HepG2 (cell line): ENCODE measurements around the gene DOCK4. TPM values are rescaled to one million over a fixed set of nuclear protein-coding genes. Genes with fewer than 3 reads are reported as not detected.

Source experiments
- ATAC-seq: fragments of 200-7000 bp; cut with Tn5 transposase; 3 replicates; pipeline ENCODE4 v1.9.1; 2020; ENCODE audit warnings: mild to moderate bottlenecking, moderate library complexity
- BruUV-seq: library from RNA; stranded (reverse); fragments of 400-500 nt; replicated peaks from 2 replicates; lab custom pipeline; 2021; lab: Mats Ljungman, UMichigan
- CTCF ChIA-PET: fragments of 300-600 bp; formaldehyde crosslinking; extraction: SDS; loops from one replicate; lab custom pipeline; 2021; ENCODE audit warnings: low total read pairs, inconsistent platforms, low intra/inter-chr PET ratio; lab: Yijun Ruan, JAX
- POLR2A ChIA-PET: fragments of 350-600 bp; sonication (Branson Sonifier 250); formaldehyde crosslinking; loops from one replicate; lab custom pipeline; 2020; ENCODE audit warnings: antibody characterized with exemption, inconsistent platforms; lab: Yijun Ruan, JAX
- DNase-seq: peaks from one replicate; pipeline ENCODE4 v3.0.0-alpha.2; 2015; ENCODE audit warnings: low spot score
- FAIRE-seq: peaks from 3 replicates; lab custom pipeline; 2011; peaks lifted over from hg19 to GRCh38; lab: Jason Lieb, UNC
- H2AFZ ChIP-seq: one replicate; pipeline ENCODE4 v1.6.1; 2011; ENCODE audit warnings: low read length, inconsistent platforms
- H3K27ac ChIP-seq: fragments of 300-600 bp; 3 replicates; pipeline ENCODE4 v1.8.0; 2011; ENCODE audit warnings: mixed run types, mild to moderate bottlenecking, mixed read lengths, low read length, inconsistent platforms; ENCODE audit not compliant: insufficient read depth; ENCODE audit errors: extremely low read length
- H3K27me3 ChIP-seq, 2 experiments: fragments of 200-600 bp in 1 of 2; 2 replicates in 1 of 2; 3 replicates in 1 of 2; pipeline versions ENCODE4 v1.6.0 to v1.8.0; 2011; ENCODE audit warnings: low read length in 2 of 2, mild to moderate bottlenecking in 2 of 2, moderate library complexity in 2 of 2, inconsistent platforms in 1 of 2; ENCODE audit not compliant: insufficient read depth in 2 of 2, control insufficient read depth in 1 of 2
- H3K36me3 ChIP-seq, 2 experiments: fragments of 200-600 bp in 1 of 2; replicated peaks in 1 of 2; 2 replicates in 1 of 2; 3 replicates in 1 of 2; pipeline versions ENCODE4 v1.5.1 to v1.8.0; 2011; ENCODE audit warnings: low read length in 2 of 2, inconsistent platforms in 1 of 2; ENCODE audit not compliant: insufficient read depth in 2 of 2, control insufficient read depth in 1 of 2
- H3K4me1 ChIP-seq: 2 replicates; pipeline ENCODE4 v1.5.1; 2012; ENCODE audit warnings: low read length, inconsistent platforms; ENCODE audit not compliant: insufficient read depth
- H3K4me2 ChIP-seq: 2 replicates; pipeline ENCODE4 v1.6.0; 2011; ENCODE audit warnings: low read depth, low read length, inconsistent platforms
- H3K4me3 ChIP-seq, 3 experiments: fragments of 200-600 bp in 1 of 3; sonication (generic), shearing (Covaris generic) in 1 of 3; replicated peaks in 1 of 3; 2 replicates each; pipeline ENCODE4 v1.5.1; 2011 to 2016; ENCODE audit warnings: low read length in 3 of 3, inconsistent platforms in 2 of 3, low read depth in 2 of 3, mild to moderate bottlenecking in 2 of 3, control low read depth in 1 of 3, mixed read lengths in 1 of 3; ENCODE audit not compliant: insufficient read depth in 1 of 3
- H3K79me2 ChIP-seq: one replicate; pipeline ENCODE4 v1.6.1; 2011; ENCODE audit warnings: low read length, inconsistent platforms; ENCODE audit not compliant: insufficient read depth
- H3K9ac ChIP-seq: 2 replicates; pipeline ENCODE4 v1.6.0; 2011; ENCODE audit warnings: mild to moderate bottlenecking, low read depth, low read length, inconsistent platforms; ENCODE audit not compliant: insufficient read depth
- H3K9me3 ChIP-seq: 2 replicates; pipeline ENCODE4 v1.5.1; 2012; ENCODE audit warnings: mild to moderate bottlenecking, low read length
- H4K20me1 ChIP-seq: 2 replicates; pipeline ENCODE4 v1.6.0; 2011; ENCODE audit warnings: inconsistent platforms, mild to moderate bottlenecking, low read length, moderate library complexity; ENCODE audit not compliant: insufficient read depth
- ATF7 ChIP-seq, 2 experiments: fragments of 450-650 bp in 1 of 2; sonication (generic) in 1 of 2; formaldehyde crosslinking in 1 of 2; IDR thresholded peaks; 2 replicates each; pipeline versions ENCODE4 v1.4.0 to v1.6.1; 2016 to 2020; ENCODE audit warnings: antibody characterized with exemption in 1 of 2, mild to moderate bottlenecking in 1 of 2, missing genetic modification reagents in 1 of 2
- CREBL2 ChIP-seq: sonication (generic); formaldehyde crosslinking; IDR thresholded peaks from 2 replicates; pipeline ENCODE4 v1.8.1; 2023; ENCODE audit warnings: missing genetic modification reagents, mild to moderate bottlenecking, borderline replicate concordance
- HBP1 ChIP-seq: IDR thresholded peaks from 2 replicates; pipeline ENCODE4 v1.6.1; 2016; ENCODE audit warnings: low read depth, control low read depth
- MEF2D ChIP-seq: sonication (generic); formaldehyde crosslinking; IDR thresholded peaks from 2 replicates; pipeline ENCODE4 v1.5.1; 2020; ENCODE audit warnings: mild to moderate bottlenecking, missing genetic modification reagents
- PHF5A ChIP-seq: IDR thresholded peaks from one replicate; pipeline ENCODE4 v1.6.1; 2018; ENCODE audit warnings: low read depth, missing genetic modification reagents; ENCODE audit not compliant: unreplicated experiment
- SIX4 ChIP-seq: sonication (generic); formaldehyde crosslinking; IDR thresholded peaks from 2 replicates; pipeline ENCODE4 v1.4.0; 2020; ENCODE audit warnings: missing genetic modification reagents
- SNAPC5 ChIP-seq: sonication (generic); formaldehyde crosslinking; IDR thresholded peaks from 2 replicates; pipeline ENCODE4 v1.8.1; 2023; ENCODE audit warnings: mild to moderate bottlenecking, missing genetic modification reagents, borderline replicate concordance
- TSC22D2 ChIP-seq: sonication (generic); formaldehyde crosslinking; IDR thresholded peaks from 2 replicates; pipeline ENCODE4 v1.5.1; 2020; ENCODE audit warnings: missing genetic modification reagents, mild to moderate bottlenecking, borderline replicate concordance
- XRCC5 ChIP-seq: fragments of 200-400 bp; formaldehyde crosslinking; optimal IDR thresholded peaks from 2 replicates; pipeline ENCODE3; 2017; ENCODE audit warnings: mild to moderate bottlenecking, low read length
- ZBTB38 ChIP-seq: sonication (generic); formaldehyde crosslinking; IDR thresholded peaks from 2 replicates; pipeline ENCODE4 v1.5.1; 2020; ENCODE audit warnings: mild to moderate bottlenecking, missing genetic modification reagents
- ZKSCAN8 ChIP-seq: IDR thresholded peaks from 2 replicates; pipeline ENCODE4 v1.6.1; 2016; ENCODE audit warnings: borderline replicate concordance, missing genetic modification reagents, missing compliant biosample characterization
- ZNF264 ChIP-seq: sonication (generic); formaldehyde crosslinking; IDR thresholded peaks from 2 replicates; pipeline ENCODE4 v1.4.0; 2020; ENCODE audit warnings: missing genetic modification reagents
- ZNF275 ChIP-seq: sonication (generic); formaldehyde crosslinking; IDR thresholded peaks from 2 replicates; pipeline ENCODE4 v1.8.0; 2022; ENCODE audit warnings: missing genetic modification reagents, mild to moderate bottlenecking, inconsistent platforms, borderline replicate concordance
- ZNF441 ChIP-seq: sonication (generic); formaldehyde crosslinking; IDR thresholded peaks from 2 replicates; pipeline ENCODE4 v1.7.0; 2021; ENCODE audit warnings: missing genetic modification reagents, borderline replicate concordance
- ZNF468 ChIP-seq: sonication (generic); formaldehyde crosslinking; IDR thresholded peaks from 2 replicates; pipeline ENCODE4 v1.8.0; 2022; ENCODE audit warnings: mild to moderate bottlenecking, moderate library complexity, missing genetic modification reagents
- ZNF558 ChIP-seq: sonication (generic); formaldehyde crosslinking; IDR thresholded peaks from 2 replicates; pipeline ENCODE4 v1.9.0; 2022; ENCODE audit warnings: mild to moderate bottlenecking, missing genetic modification reagents, borderline replicate concordance
- ZNF720 ChIP-seq: sonication (generic); formaldehyde crosslinking; IDR thresholded peaks from 2 replicates; pipeline ENCODE4 v1.4.0; 2020; ENCODE audit warnings: missing genetic modification reagents
- WGBS: methylation state at CpG from one replicate; pipeline ENCODE4 v1.1.6; 2017; ENCODE audit warnings: low lambda C conversion rate; 5-methylcytosine and 5-hydroxymethylcytosine counted together
- in situ Hi-C: cut with HindIII; loops from 2 replicates; pipeline ENCODE4 v1.10.0; 2017; ENCODE audit warnings: low pct_unique_long_range_greater_than_20kb; ENCODE audit not compliant: extremely low pct_ligation_motif_present
- intact Hi-C: fragments of 100-400 bp; cut with micrococcal nuclease; formaldehyde crosslinking; loops from one replicate; pipeline ENCODE4 v1.10.0; 2022; ENCODE audit not compliant: unreplicated experiment
- polyA plus RNA-seq, 8 experiments: library from polyadenylated mRNA; depleted of rRNA in 3 of 8; stranded (reverse) in 7 of 8; unstranded in 1 of 8; fragments of >200 nt; fragmentation: Illumina TruSeq in 4 of 8; extraction: Trizol in 4 of 8; gene quantifications; 2 replicates each; pipeline versions ENCODE4 v1.2.1 to v1.2.3, GENCODE V29; 2011 to 2016; ENCODE audit warnings: low read depth in 4 of 8, missing spikeins in 1 of 8, mixed read lengths in 1 of 8; ENCODE audit not compliant: insufficient read depth in 1 of 8
- total RNA-seq, 5 experiments: library from RNA; depleted of rRNA; stranded (reverse); fragments of >200 nt; fragmentation: Illumina TruSeq; extraction: Trizol; gene quantifications; 2 replicates each; pipeline ENCODE4 v1.2.3, GENCODE V29; 2016; ENCODE audit warnings: low read depth in 1 of 5
- TF ChIP-seq, protein P1 (sequence below): IDR thresholded peaks from 2 replicates; pipeline ENCODE4 v1.6.1; 2016; ENCODE audit warnings: control low read depth
- TF ChIP-seq, protein P2 (sequence below): sonication (generic); formaldehyde crosslinking; IDR thresholded peaks from 2 replicates; pipeline ENCODE4 v1.4.0; 2020; ENCODE audit warnings: missing genetic modification reagents

Gene DOCK4
- total and polyA plus RNA-seq, 2 of the 13 experiments (the other 11 are each of a cell fraction or from before 2014, with no cell fraction given) = 13.5 to 17.4 TPM

DNA sequence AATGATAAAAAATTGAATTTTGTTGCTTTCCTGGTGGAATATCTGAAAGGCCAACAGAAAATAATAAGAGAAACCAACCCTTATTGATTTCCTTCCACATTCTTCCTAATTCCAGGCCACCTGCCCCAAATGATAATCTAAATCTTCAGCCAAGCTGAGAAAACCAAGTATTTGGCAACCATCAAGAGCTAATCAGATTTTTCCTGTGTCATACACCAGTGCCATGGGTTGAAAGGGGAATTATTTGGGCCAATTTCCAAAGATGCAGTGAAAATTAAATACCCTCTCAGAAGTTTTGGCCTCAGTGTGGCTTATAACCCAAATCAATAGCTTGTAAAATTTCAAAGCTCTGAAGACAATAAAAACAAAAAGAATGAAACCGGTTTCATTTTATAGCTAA lies 70.4 kb downstream of the DOCK4 start (continued):
- TF ChIP-seq, protein P1, sequence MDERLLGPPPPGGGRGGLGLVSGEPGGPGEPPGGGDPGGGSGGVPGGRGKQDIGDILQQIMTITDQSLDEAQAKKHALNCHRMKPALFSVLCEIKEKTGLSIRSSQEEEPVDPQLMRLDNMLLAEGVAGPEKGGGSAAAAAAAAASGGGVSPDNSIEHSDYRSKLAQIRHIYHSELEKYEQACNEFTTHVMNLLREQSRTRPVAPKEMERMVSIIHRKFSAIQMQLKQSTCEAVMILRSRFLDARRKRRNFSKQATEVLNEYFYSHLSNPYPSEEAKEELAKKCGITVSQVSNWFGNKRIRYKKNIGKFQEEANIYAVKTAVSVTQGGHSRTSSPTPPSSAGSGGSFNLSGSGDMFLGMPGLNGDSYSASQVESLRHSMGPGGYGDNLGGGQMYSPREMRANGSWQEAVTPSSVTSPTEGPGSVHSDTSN (CRISPR knock-in tag) = no peak
- TF ChIP-seq ZNF720 (CRISPR knock-in tag) = no peak

DNA sequence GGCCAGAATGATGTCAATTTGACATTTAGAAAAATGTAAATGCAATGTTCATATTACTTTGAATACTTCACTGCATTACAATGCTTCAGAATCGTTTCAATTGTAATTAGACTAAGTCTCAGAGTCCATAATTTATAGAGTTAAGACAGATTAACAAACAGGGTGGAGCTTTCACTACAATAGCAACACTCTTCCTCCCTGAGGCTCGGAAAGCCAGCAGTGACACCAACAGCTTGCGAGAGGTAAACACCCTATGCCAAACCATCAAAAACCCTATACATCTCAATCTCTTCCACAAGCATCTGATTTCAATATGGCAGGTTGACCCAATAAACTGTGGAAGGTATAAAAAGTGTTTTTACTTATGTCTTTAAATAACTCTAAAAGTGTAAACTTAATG lies 72.2 kb downstream of the DOCK4 start:
- no peak for FAIRE-seq
- intact Hi-C loops (no loop called here), in situ Hi-C loops (no loop called here)
- no peak for DNase-seq
- Histone ChIP-seq H3K9ac (no peak overlapping the region), H3K27me3 (no peaks in the 10 kb centered on the region), H4K20me1 (0 out of 2 replicates have a peak, but pooled peaks cover 5% of the 10 kb centered on the region), H3K4me2 (no peak overlapping the region), H3K79me2 (peaks cover 34% of the 10 kb centered on the region), H2AFZ (no peak overlapping the region), H3K27ac (no peak overlapping the region), H3K4me3 (no peak overlapping the region), H3K36me3 (no peaks in the 10 kb centered on the region), H3K9me3 (no peaks in the 10 kb centered on the region), H3K4me1 (peaks cover 55% of the 10 kb centered on the region)
- no peak for ATAC-seq
- BruUV-seq = no TSS peak
- WGBS = 88% methylated on average over 3 of the region's 3 CpGs
- ChIA-PET POLR2A (no interaction called here), CTCF (no interaction called here)
- TF ChIP-seq SIX4 (CRISPR knock-in tag) (no peak), XRCC5 (no peak), ZNF441 (CRISPR knock-in tag) (no peak), ZKSCAN8 (CRISPR knock-in tag) (no peak), SNAPC5 (CRISPR knock-in tag) (no peak), CREBL2 (CRISPR knock-in tag) (no peak), ATF7 (IDR thresholded peaks at IDR 0.05) (no peak), ATF7 (CRISPR knock-in tag; IDR thresholded peaks at IDR 0.05) (no peak), ZBTB38 (no peak), HBP1 (no peak), ZNF264 (CRISPR knock-in tag) (no peak), TSC22D2 (no peak), MEF2D (no peak), ZNF558 (CRISPR knock-in tag) (no peak), ZNF275 (CRISPR knock-in tag) (no peak), PHF5A (CRISPR knock-in tag) (no peak), ZNF468 (CRISPR knock-in tag) (no peak)
- TF ChIP-seq, protein P2, sequence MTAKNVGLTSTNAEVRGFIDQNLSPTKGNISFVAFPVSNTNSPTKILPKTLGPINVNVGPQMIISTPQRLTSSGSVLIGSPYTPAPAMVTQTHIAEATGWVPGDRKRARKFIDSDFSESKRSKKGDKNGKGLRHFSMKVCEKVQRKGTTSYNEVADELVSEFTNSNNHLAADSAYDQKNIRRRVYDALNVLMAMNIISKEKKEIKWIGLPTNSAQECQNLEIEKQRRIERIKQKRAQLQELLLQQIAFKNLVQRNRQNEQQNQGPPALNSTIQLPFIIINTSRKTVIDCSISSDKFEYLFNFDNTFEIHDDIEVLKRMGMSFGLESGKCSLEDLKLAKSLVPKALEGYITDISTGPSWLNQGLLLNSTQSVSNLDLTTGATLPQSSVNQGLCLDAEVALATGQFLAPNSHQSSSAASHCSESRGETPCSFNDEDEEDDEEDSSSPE (CRISPR knock-in tag) = no peak
